GM21529 (cell line): ENCODE data around the gene PPARGC1A.

Experiments
- ATAC-seq: cut with Tn5 transposase; IDR thresholded peaks from one replicate; pipeline ENCODE4 v1.9.1; 2021; ENCODE audit not compliant: unreplicated experiment

Gene PPARGC1A

GRCh38 chr4:23774909-23775308, 114.9 kb downstream of the PPARGC1A start:
- no peak for ATAC-seq

DNA sequence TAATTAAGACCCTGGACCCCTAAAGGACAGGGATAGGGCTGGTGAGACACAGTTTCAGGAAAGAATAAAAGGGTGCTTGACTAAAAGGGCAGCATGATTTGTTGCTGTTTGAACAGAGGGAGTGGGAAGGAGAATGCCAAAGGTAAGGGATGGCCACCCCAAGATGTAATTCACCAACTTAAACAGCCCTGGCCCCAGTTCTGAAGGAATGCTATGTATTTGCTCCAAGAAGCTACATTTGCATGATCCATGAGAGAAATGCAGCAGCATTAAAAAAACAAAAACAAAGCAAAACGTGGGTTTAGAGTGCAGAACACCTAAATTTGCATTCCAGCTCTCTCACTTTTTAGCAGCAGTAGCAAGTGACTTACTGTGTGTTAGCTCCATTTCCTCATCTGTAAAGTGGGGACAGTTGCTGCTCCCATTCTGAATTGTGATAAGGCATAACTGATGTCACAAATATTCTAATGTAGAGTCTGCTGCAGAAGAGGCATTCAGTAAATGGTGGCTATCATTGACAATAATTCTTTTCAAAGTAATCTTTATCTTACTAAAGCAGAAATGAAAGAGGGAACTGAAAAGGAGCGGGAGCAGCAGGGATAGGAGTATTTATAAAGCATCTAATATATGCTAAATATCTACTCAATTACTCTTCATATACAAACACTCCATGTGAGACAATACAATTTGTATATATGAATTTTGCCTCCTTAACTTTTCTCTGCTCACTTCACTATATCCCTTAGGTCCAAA, 115.8 kb downstream of the PPARGC1A start:
- ATAC-seq, result no peak

DNA sequence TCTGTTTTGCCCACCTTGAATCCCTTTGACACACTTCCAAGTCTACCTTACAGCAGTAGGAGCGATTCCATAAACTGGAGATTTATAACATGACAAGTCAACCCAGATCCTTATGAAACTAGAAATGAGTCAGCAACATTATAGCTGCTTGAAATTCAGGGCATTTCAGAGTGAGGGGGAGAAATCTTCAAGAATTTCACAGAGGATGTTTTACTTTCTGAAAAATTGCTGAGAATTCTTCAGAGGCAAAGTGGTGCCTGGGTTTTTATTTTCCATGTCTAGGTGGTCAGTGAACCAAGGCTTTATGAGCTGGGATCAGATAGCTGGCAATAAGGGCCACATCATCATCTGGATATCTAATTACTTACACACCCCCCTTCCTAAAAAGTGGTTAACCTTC, 119.8 kb downstream of the PPARGC1A start:
- no peak for ATAC-seq

GRCh38 chr4:23769406-23769805, 120.4 kb downstream of the PPARGC1A start:
- ATAC-seq, result no peak

DNA sequence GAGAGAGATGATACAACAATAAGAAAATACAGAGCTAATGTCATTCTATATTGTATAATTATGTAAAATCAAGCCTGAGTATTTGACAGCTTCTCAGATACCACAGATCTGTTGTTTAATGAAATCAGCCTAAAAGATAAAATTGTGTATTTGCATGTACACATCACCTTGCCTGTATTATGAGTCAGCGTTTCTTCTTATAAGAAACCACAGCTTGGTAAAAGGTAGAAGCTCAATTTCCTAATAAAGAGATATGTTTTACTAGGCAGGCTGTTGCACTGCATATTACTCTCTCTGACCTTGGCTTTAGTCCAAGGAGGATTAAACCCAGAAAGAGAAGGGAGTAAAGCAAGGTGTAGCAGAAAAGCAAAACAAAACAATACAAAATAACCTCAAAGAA, 121.3 kb downstream of the PPARGC1A start:
- no peak for ATAC-seq

DNA sequence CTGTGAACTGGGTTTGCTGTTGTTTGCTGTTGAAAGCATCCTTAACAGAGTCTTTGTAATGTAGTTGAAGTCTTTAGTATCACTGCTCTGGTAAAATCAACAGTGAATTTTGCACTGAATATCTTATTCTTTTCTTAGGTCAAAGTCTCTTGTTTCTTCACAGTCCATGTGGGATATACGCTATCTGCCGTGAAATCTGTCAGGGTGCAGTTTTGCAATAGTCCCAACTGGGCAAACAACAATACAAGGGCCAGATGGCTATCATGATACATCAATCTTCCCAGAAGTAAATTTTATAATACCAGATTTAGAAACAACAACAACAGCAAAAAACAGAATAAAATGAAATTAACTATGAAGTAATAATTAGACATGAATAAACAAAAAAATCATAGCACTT, 123.5 kb downstream of the PPARGC1A start:
- ATAC-seq, result no peak

GRCh38 chr4:23763559-23763958, 126.3 kb downstream of the PPARGC1A start:
- ATAC-seq, result no peak

DNA sequence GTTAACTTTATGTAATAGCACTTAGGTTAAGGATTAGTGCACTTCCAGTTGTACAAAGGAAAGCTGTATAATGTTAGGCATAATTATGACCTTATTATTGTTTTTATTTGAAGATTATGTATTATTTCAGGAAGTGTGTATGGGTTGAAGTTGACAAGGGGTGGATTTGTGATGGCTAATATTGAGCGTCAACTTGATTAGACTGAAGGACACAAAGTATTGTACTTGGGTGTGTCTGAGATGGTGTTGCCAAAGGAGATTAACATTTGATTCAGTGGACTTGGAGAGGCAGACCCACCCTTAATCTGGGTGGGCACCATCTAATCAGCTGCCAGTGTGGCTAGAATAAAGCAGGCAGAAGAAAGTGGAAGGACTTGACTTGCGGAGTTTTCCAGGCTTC, 127.3 kb downstream of the PPARGC1A start:
- ATAC-seq, result no peak

GRCh38 chr4:23759066-23759465, 130.8 kb downstream of the PPARGC1A start:
- no peak for ATAC-seq

DNA sequence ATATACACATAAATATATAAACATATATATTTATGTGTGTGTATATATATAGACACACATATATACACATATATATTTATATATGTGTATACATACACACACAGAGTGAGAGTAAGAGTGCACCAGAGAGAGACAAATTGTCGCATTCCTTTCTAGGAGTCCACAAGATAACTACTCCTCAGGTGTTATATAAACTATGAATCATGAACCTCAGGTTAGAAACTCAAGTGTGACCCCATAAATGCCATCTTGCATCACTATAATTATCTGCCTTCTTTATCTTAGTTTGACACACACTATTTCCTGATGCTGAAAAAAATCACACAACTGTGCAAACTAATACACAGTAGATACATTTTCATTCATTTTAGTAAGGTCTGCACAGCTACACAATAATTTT, 135.2 kb downstream of the PPARGC1A start:
- no peak for ATAC-seq

DNA sequence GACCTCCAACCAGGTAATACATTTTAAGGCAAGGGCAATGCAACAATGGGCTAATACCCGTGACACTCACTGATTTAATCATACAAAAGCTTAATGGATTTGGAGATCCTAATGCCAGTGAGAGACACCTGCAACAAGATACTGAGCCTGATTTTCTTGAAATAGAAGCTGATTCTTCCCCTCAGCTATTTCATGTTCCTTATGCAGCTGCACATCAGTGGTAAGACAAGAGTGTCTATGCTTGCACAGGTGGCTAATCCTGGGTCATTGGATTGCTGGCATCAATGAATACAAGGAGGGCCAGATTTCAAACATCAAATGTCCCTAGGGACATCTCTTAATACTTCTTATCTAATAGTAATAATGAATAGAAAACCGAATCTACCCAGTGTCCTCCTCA, 139.7 kb downstream of the PPARGC1A start:
- no peak for ATAC-seq

- no peak for ATAC-seq
These were observed 142.5 kb downstream of the PPARGC1A start for GRCh38 chr4:23747281-23747735.

GRCh38 chr4:23746672-23747071, 143.2 kb downstream of the PPARGC1A start:
- no peak for ATAC-seq

GRCh38 chr4:23746027-23746426, 143.8 kb downstream of the PPARGC1A start:
- no peak for ATAC-seq

DNA sequence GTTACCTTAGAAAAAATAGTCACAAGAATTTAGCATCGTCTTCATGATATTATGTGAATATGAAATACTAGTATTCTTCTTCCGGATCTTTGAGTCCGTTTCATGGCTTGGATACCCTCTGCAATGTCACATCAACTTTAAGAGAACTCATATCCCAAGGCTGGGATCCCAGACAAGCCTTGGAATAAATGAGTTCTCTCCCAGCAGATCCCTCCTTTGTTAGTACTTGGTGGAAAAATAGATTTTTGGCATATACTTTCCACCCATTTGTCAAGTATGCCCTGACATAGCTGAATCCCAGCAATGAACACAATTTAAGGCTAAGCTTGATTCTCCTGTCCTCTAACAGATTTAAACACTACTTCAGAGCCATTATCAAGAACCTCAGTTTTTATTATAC, 144.5 kb downstream of the PPARGC1A start:
- ATAC-seq, result no peak
